ENCODE data around the gene SPINK1. TPM values are rescaled to one million over a fixed set of nuclear protein-coding genes. Genes with fewer than 3 reads are reported as not detected.

Gene SPINK1
- total RNA-seq = not detected in 2 replicates

GRCh38 chr5:147831465-147831864, at the start of gene SPINK1:
Gene SPINK1, minus strand, starts transcription at chr5:147831671. Its CDS starts 94 bp downstream, at chr5:147831577.

DNA sequence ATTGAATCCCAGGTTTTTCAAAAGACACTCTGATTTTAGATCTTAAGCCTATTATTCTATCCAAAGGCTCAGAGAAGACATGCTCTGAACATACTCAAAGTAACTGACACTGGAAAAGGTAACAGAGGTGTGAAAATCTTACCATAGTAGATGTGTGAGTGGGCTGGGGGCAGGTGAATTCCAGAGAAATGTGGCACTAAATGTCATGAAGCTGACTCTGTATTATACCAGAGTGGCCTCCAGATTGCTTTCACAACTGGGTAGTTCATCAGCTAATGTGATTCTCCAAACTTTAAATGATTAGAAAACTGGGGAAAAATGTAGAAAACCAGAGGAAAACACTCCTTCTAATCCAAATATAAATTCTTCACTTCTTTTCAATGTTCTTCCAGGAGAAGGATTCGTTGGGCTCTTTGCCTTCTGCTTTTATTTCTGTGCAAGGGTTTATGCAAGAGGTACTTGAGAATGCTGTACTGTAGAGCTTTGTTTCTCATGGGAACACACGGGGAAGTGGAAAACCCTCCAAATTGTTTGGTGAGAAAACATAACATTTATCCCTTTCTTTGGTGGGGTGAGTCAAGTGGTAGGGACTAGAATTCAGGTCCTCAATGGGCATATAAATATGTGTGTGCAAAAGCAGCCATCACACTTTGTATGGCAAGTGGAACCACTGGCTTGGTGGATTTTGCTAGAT, 46.7 kb upstream of the SPINK1 start, which contains the start of gene SCGB3A2:
Gene SCGB3A2, plus strand, starts transcription at position 646 of the 694 bp plus-strand sequence. CDS start 93 bp downstream, outside the sequence.

GRCh38 chr5:147782110-147783028, 49.1 kb downstream of the SPINK1 start, which contains the start of gene JAKMIP2:
Gene JAKMIP2, minus strand, starts transcription at chr5:147782728. Its CDS starts 110,922 bp downstream, at chr5:147671806.

Other genes with a start within 250 kb of the SPINK1 start
- not detected in 2 replicates for gene JAKMIP2, start 48.9 kb downstream of the SPINK1 start, total RNA-seq
- gene SCGB3A2, start 47.0 kb upstream of the SPINK1 start, total RNA-seq = not detected in 2 replicates
- 0.40 TPM in 1 of 2 replicates, not detected in the other for gene C5orf46, start 74.9 kb upstream of the SPINK1 start, total RNA-seq
- gene SPINK5, start 232.3 kb upstream of the SPINK1 start, total RNA-seq = 0.13 and 0.29 TPM in 2 replicates